HEK293T (cell line): ENCODE measurements around the gene LRMDA.
A peak's percentile ranks its signal among the peaks of the same experiment; 100 is the strongest.

Experiments used
- CTCF ChIA-PET: fragments of 350-600 bp; formaldehyde crosslinking; extraction: SDS; loops from one replicate; lab custom pipeline; 2021; ENCODE audit warnings: antibody characterized with exemption, inconsistent platforms; lab: Yijun Ruan, JAX
- POLR2A ChIA-PET: fragments of 350-600 bp; formaldehyde crosslinking; extraction: SDS; loops from one replicate; lab custom pipeline; 2020; ENCODE audit warnings: antibody characterized with exemption, inconsistent platforms; lab: Yijun Ruan, JAX
- DNase-seq: peaks from one replicate; pipeline ENCODE4 v3.0.0; 2012; ENCODE audit warnings: mixed read lengths; ENCODE audit errors: extremely low spot score
- ARNT ChIP-seq: fragments of 450-650 bp; IDR thresholded peaks from 2 replicates; pipeline ENCODE4 v1.6.1; 2017; ENCODE audit warnings: mild to moderate bottlenecking
- BHLHE40 ChIP-seq: fragments of 450-650 bp; IDR thresholded peaks from 2 replicates; pipeline ENCODE4 v1.6.1; 2016; ENCODE audit warnings: mild to moderate bottlenecking, moderate library complexity, borderline replicate concordance
- CTBP1 ChIP-seq: fragments of 450-650 bp; IDR thresholded peaks from 2 replicates; pipeline ENCODE4 v1.6.1; 2016; ENCODE audit warnings: borderline replicate concordance
- ELF4 ChIP-seq: fragments of 450-650 bp; IDR thresholded peaks from 2 replicates; pipeline ENCODE4 v1.6.1; 2017; ENCODE audit warnings: antibody characterized with exemption
- FOXA1 ChIP-seq: fragments of 450-650 bp; IDR thresholded peaks from 2 replicates; pipeline ENCODE4 v1.6.1; 2016; ENCODE audit warnings: mild to moderate bottlenecking
- FOXK2 ChIP-seq: fragments of 450-650 bp; IDR thresholded peaks from 2 replicates; pipeline ENCODE4 v1.6.1; 2016; ENCODE audit warnings: mild to moderate bottlenecking
- FOXM1 ChIP-seq: fragments of 450-650 bp; IDR thresholded peaks from 2 replicates; pipeline ENCODE4 v1.6.1; 2017; ENCODE audit warnings: mild to moderate bottlenecking, borderline replicate concordance
- HDGF ChIP-seq: fragments of 450-650 bp; IDR thresholded peaks from 2 replicates; pipeline ENCODE4 v1.6.1; 2017; ENCODE audit warnings: antibody characterized with exemption, borderline replicate concordance
- L3MBTL2 ChIP-seq: fragments of 450-650 bp; conservative IDR thresholded peaks from 2 replicates; pipeline ENCODE4 v1.6.1; 2016; ENCODE audit warnings: mild to moderate bottlenecking
- LEF1 ChIP-seq: fragments of 450-650 bp; IDR thresholded peaks from 2 replicates; pipeline ENCODE4 v1.6.1; 2017; ENCODE audit warnings: mild to moderate bottlenecking, borderline replicate concordance
- NFRKB ChIP-seq: fragments of 450-650 bp; IDR thresholded peaks from 2 replicates; pipeline ENCODE4 v1.6.1; 2016; ENCODE audit warnings: mild to moderate bottlenecking, moderate library complexity
- PKNOX1 ChIP-seq: fragments of 450-650 bp; IDR thresholded peaks from 2 replicates; pipeline ENCODE4 v1.6.1; 2016
- SP1 ChIP-seq: fragments of 450-650 bp; IDR thresholded peaks from 2 replicates; pipeline ENCODE4 v1.6.1; 2017
- SUZ12 ChIP-seq: fragments of 450-650 bp; IDR thresholded peaks from 2 replicates; pipeline ENCODE4 v1.6.1; 2016; ENCODE audit warnings: mild to moderate bottlenecking
- TARDBP ChIP-seq: fragments of 450-650 bp; IDR thresholded peaks from 2 replicates; pipeline ENCODE4 v1.6.1; 2016
- ZNF384 ChIP-seq: fragments of 450-650 bp; IDR thresholded peaks from 2 replicates; pipeline ENCODE4 v1.6.1; 2016

LRMDA gene

DNA sequence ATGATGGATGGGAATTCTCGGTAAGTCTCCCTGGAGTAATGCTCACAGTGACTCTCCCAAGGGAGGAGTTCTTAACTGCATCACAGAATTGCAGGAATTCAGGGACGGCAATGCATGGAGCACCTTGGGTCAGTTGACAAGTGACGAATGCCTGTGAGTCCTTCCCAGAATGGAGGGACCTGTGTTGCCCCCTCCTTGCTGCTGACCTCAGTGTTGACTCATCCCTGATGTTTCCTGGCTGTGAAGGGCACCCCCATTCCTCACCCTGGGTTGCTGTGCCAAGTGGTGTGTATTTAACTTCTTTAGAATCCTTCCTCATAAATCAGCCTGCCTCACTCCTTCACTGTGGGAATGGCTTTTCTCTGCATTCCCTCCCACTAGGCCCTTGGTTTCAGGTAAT, 98.9 kb downstream of the LRMDA start:
- DNase-seq = no peak
- POLR2A ChIA-PET = interaction anchor here (2.4 kb wide), 1 partner anchor 129 kb away, joined by 7 read pairs; the partner anchor contains the start of gene ZNF503
- TF ChIP-seq HDGF (no peak), PKNOX1 (peak; percentile 78)

DNA sequence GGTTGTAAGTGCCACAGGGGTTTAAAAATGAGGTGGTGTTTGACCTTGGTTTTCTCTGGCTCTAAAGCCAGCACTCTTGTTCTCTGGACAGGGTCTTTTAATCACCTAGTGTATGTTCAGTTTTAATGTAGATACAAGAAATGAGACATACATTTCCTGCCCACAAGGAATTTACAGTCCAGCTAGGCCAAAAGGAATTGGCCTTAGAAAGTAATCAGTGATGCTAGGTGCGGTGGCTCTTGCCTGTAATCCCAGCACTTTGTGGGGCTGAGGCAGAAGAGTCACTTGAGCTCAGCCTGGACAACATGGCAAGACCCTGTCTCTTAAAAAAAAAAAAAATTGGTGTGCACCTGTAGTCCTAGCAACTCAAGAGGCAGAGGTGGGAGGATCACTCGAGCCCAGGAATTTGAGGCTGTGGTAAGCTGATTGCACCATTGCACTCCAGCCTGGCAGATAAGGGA, 100.2 kb downstream of the LRMDA start:
- TF ChIP-seq HDGF = no peak
- no peak for TF ChIP-seq ZNF384
- TF ChIP-seq LEF1 = no peak
- TF ChIP-seq FOXA1 = no peak
- TF ChIP-seq SUZ12 = no peak
- TF ChIP-seq ELF4 = no peak
- no peak for TF ChIP-seq TARDBP
- no peak for TF ChIP-seq BHLHE40
- TF ChIP-seq FOXM1 = no peak
- CTCF ChIA-PET = interaction anchor here (0.6 kb wide), 1 partner anchor 65 kb away, joined by 4 read pairs; no protein-coding TSS in a partner anchor
- POLR2A ChIA-PET = interaction anchor here (2.4 kb wide), 1 partner anchor 130 kb away, joined by 7 read pairs; the partner anchor contains the start of gene ZNF503

More for the DNA sequence above, 98.9 kb downstream of the LRMDA start:
- CTCF ChIA-PET = no interaction called here

DNA sequence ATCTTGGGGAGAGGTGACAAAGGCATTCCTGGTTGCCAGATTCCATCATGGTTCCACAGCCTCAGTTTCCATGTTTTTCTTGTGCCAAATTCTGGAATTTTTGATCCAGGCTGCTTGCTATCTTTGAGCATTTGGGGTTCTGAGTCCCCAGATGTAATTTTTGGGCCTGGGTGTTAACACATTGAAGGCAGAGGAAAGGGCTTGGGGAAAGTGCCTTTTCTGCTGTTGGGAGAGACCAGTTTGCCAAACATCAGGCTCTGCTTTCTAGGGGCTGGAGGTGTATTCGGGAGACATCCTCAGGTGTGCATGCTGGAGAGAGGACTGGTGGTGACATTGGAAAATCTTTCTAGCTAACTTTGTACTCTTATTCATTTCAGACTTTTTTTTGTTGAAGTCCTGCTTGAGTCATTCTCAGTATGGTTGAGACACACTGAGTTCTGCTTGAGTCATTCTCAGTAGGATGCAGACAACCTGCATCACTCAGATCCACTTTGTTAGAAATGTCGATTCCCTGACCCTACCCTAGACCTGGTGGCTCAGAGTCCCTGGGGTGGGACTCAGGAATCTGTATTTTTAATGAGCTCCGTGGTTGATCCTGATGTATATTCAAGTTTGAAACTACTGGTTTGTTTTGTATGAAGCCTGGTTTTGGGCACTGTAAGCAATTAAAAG, 101.0 kb downstream of the LRMDA start:
- CTCF ChIA-PET = interaction anchor here (0.6 kb wide), 1 partner anchor 64 kb away, joined by 4 read pairs; no protein-coding TSS in a partner anchor
- POLR2A ChIA-PET = interaction anchor here (1.2 to 2.4 kb wide), 2 partner anchors 127 to 131 kb away, joined by 3 to 7 read pairs; partner anchors contain the start of gene ZNF503
- TF ChIP-seq CTBP1 = no peak
- no peak for DNase-seq

More for the DNA sequence above, 100.2 kb downstream of the LRMDA start:
- DNase-seq = no peak

GRCh38 chr10:75538144-75538543, 106.7 kb downstream of the LRMDA start:
- POLR2A ChIA-PET = interaction anchor here (2.7 kb wide), 1 partner anchor 137 kb away, joined by 14 read pairs; the partner anchor contains the start of gene ZNF503
- DNase-seq = no peak
- CTCF ChIA-PET = interaction anchor here (0.6 kb wide), 1 partner anchor 458 kb away, joined by 3 read pairs; no protein-coding TSS in a partner anchor
- TF ChIP-seq NFRKB = no peak
- no peak for TF ChIP-seq CTBP1
- TF ChIP-seq TARDBP = no peak
- no peak for TF ChIP-seq FOXK2
- no peak for TF ChIP-seq FOXA1
- TF ChIP-seq SP1 = no peak
- no peak for TF ChIP-seq SUZ12
- TF ChIP-seq PKNOX1 = no peak
- no peak for TF ChIP-seq ELF4
- TF ChIP-seq FOXM1 = no peak
- TF ChIP-seq ZNF384 = no peak
- no peak for TF ChIP-seq HDGF
- TF ChIP-seq BHLHE40 = no peak
- TF ChIP-seq LEF1 = no peak

DNA sequence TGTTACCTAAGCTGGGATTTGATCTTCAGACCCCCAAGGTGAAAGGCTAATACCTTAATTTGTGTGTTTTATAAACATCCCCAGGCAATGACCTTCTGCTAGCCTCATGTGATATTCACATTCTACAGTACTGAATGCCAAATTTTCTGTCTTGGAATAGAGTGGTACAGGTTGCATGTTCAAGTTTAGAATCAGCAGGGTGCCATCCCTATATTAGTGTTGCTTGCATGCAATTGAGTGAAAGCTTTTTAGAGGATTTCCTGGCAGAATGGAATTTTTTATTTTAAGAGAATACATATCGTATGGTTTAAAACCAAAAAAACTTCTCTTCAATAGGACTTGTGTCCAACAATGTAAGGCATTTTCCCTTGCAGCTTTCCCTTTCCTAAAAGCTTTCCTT, 107.3 kb downstream of the LRMDA start:
- POLR2A ChIA-PET = interaction anchor here (2.7 kb wide), 1 partner anchor 137 kb away, joined by 14 read pairs; the partner anchor contains the start of gene ZNF503
- TF ChIP-seq FOXK2 (no peak), FOXM1 (no peak), ELF4 (no peak), SUZ12 (no peak), TARDBP (no peak), NFRKB (no peak), CTBP1 (no peak)
- CTCF ChIA-PET = no interaction called here
- DNase-seq = no peak

DNA sequence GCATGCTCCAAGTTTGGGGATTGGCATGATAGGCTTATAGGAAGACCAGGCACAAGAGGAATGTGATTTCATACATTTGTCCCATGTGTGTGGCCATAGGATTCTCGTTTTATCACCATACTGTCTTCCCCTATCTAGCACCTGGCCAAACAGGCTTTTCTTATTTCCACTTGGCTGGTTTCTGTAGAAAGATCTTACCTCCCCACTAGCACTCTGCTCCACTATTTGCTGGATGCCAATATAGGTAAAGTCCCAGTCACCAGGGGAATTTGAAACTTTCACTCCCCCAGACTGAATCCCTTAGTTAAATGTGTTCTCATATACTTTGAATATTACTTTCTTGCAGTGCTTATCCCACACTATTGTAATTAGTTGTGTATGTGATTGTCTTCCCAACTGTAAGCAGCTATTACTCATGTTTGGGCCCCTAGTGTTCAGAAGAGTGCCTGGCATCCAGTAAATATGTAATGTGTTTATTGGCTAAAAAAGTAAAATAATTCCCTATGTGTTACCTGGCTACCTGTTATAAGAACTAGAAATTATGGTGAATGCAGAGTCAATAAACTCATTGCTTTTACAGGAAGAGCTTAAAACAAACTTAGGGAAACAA, 109.0 kb downstream of the LRMDA start:
- ChIA-PET CTCF (interaction anchor here (0.6 kb wide), 1 partner anchor 984 kb away, joined by 4 read pairs; no protein-coding TSS in a partner anchor), POLR2A (interaction anchor here (1.6 kb wide), 1 partner anchor 139 kb away, joined by 6 read pairs; the partner anchor contains the start of gene ZNF503)
- no peak for DNase-seq
- TF ChIP-seq ELF4 (no peak), LEF1 (no peak), TARDBP (no peak), ZNF384 (no peak), L3MBTL2 (no peak), FOXK2 (no peak), FOXA1 (no peak), ARNT (no peak)

DNA sequence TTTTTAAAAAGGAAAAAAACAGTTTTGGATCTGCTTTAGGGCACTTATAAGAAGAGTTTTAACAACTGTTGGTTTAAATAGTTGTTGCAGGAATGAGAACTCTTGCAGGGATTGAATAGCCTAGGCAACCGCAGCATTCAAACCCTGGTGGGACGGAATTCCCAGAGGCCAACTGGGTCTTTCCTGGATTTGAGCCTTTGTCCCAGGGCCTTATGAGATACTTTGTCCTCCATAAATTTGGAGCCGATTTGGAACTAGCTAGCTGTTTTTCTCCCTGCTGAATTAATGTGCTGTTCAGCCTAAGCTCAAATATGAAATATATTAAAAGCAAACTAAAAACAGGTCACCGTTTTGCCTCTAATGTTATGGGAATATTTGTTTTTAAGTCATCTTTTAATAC, 109.6 kb downstream of the LRMDA start:
- ChIA-PET CTCF (interaction anchor here (0.6 kb wide), 1 partner anchor 984 kb away, joined by 4 read pairs; no protein-coding TSS in a partner anchor), POLR2A (interaction anchor here (1.6 kb wide), 1 partner anchor 139 kb away, joined by 6 read pairs; the partner anchor contains the start of gene ZNF503)
- DNase-seq = no peak
- TF ChIP-seq FOXA1 (no peak), ELF4 (no peak), ARNT (no peak), FOXK2 (no peak), SUZ12 (no peak), LEF1 (no peak), L3MBTL2 (no peak), ZNF384 (no peak), HDGF (no peak), PKNOX1 (no peak), FOXM1 (no peak), NFRKB (no peak)
